Esophagus (tissue), 2 donors: Measurements from ENCODE around the gene DNAJB9. TPM values are rescaled to one million over a fixed set of nuclear protein-coding genes. Genes with fewer than 3 reads are reported as not detected.

ENCODE experiments used
- H3K27ac ChIP-seq, 2 donors: one replicate each; pipeline ENCODE4 v1.5.1; 2013; ENCODE audit warnings: low read depth in 2 of 2, mild to moderate bottlenecking in 2 of 2, inconsistent platforms in 1 of 2, low read length in 1 of 2, moderate library complexity in 1 of 2
- H3K27me3 ChIP-seq, 2 donors: one replicate each; pipeline ENCODE4 v1.6.1; 2013; ENCODE audit warnings: low read length in 2 of 2, control low read depth in 1 of 2, mild to moderate bottlenecking in 1 of 2; ENCODE audit not compliant: insufficient read depth in 2 of 2, control insufficient read depth in 1 of 2
- H3K36me3 ChIP-seq, 2 donors: one replicate each; pipeline ENCODE4 v1.6.1; 2013; ENCODE audit warnings: low read length in 1 of 2; ENCODE audit not compliant: control insufficient read depth in 2 of 2, insufficient read depth in 2 of 2
- H3K4me1 ChIP-seq, 2 donors: one replicate each; pipeline ENCODE4 v1.6.1; 2013; ENCODE audit warnings: low read length in 1 of 2; ENCODE audit not compliant: control insufficient read depth in 2 of 2, insufficient read depth in 2 of 2
- H3K4me3 ChIP-seq, 2 donors: one replicate each; pipeline ENCODE4 v1.5.1; 2013; ENCODE audit warnings: low read length in 2 of 2, mild to moderate bottlenecking in 2 of 2, low read depth in 1 of 2, moderate library complexity in 1 of 2
- H3K9me3 ChIP-seq, 2 donors: one replicate each; pipeline ENCODE4 v1.6.1; 2013; ENCODE audit warnings: mild to moderate bottlenecking in 2 of 2, low read depth in 1 of 2, low read length in 1 of 2, moderate library complexity in 1 of 2; ENCODE audit not compliant: control insufficient read depth in 2 of 2, insufficient read depth in 1 of 2
- WGBS, 2 donors: extraction: QIAGEN DNeasy Blood & Tissue Kit; methylation state at CpG; one replicate each; pipeline ENCODE4 v1.1.7; 2013; 5-methylcytosine and 5-hydroxymethylcytosine counted together
- polyA plus RNA-seq, 2 donors: library from polyadenylated mRNA; stranded (reverse); fragments of 200-250 nt; gene quantifications; one replicate each; pipeline ENCODE4 v1.2.3, GENCODE V29; 2013
- donor health status: healthy with polysubstance abuse.
- donor health status: Bipolar disorder and iron deficiency.

The DNAJB9 gene
- polyA plus RNA-seq, 2 donors: 3.6 to 5.5 TPM

DNA sequence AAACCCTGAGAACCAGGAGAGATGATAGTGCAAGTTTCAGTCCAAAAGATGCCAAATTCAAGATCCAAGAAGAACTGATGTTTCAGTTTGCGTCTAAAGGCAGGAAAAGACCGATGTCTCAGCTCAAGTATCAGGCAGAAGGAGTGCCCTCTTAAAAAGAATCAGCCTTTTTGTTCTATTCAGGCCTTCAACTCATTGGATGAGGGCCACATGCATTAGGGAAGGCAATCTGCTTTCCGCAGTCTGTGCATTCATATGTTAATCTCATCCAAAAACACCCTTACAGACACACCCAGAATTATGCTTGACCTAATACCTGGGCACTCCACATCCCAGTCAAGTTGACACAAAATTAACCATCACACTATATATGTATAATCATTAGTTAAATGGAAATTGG, 45.2 kb downstream of the DNAJB9 start:
- Histone ChIP-seq H3K27ac (no peak overlapping the region), H3K4me1 (no peaks in the 10 kb centered on the region), H3K27me3 (no peaks in the 10 kb centered on the region), H3K36me3 (no peaks in the 10 kb centered on the region), H3K9me3 (no peaks in the 10 kb centered on the region), H3K4me3 (no peak overlapping the region)
- whole genome bisulfite sequencing, 2 donors: 76 to 79% methylated on average over 3 of the region's 3 CpGs

DNA sequence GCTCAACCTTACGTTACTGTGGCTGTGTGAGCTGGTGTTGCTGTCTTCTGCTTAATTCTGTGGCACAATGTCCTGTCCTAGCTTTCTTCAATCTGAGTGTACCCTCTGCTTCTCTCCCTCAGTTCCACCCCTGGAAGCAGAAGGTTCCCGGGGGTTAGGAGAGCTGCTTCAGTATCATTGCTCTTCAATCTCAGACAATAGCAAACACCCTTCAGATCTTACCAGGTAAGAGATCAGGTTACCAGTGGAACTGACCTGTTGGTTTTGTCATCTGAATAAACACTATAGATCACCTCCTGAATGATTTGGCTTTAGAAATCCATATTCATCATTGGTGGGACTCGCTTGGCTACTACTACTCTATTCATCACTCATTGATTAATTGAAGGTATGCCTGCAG, 48.4 kb downstream of the DNAJB9 start:
- WGBS, 2 donors: 79 to 80% methylated on average over 3 of the region's 3 CpGs
- H3K27me3 ChIP-seq: no peaks in the 10 kb centered on the region
- H3K4me1 ChIP-seq: no peaks in the 10 kb centered on the region
- H3K9me3 ChIP-seq: no peaks in the 10 kb centered on the region
- H3K27ac ChIP-seq: no peak overlapping the region
- H3K36me3 ChIP-seq: no peaks in the 10 kb centered on the region
- no peak overlapping the region for H3K4me3 ChIP-seq

- Histone ChIP-seq H3K4me1 (no peaks in the 10 kb centered on the region), H3K4me3 (no peak overlapping the region), H3K27me3 (no peaks in the 10 kb centered on the region), H3K9me3 (no peaks in the 10 kb centered on the region), H3K27ac (no peak overlapping the region), H3K36me3 (no peaks in the 10 kb centered on the region)
- WGBS, 2 donors: 53 to 59% methylated on average over 5 of the region's 5 CpGs
Measured at GRCh38 chr7:108623220-108623619, 53.5 kb downstream of the DNAJB9 start.

Other genes starting within 250 kb of the DNAJB9 start
- under 1 TPM; 0.35 to 0.96 TPM for gene NRCAM, start 113.4 kb upstream of the DNAJB9 start, polyA plus RNA-seq
- gene PNPLA8, start 43.7 kb upstream of the DNAJB9 start, polyA plus RNA-seq: 10 to 100 TPM; 11.4 to 13.7 TPM
- gene THAP5, start 168 bp upstream of the DNAJB9 start, polyA plus RNA-seq: 1 to 10 TPM; 3.6 TPM